HPDE6-E6E7 (cell line): ENCODE results near the gene SLC25A25.
"Not testable (repeated sequence)": the region's sequence is repeated elsewhere in the genome, so short reads cannot be mapped to it uniquely, and the experiment has no call there.

ENCODE experiments used
- DNase-seq: peaks from one replicate; pipeline ENCODE4 v3.0.0; 2011; ENCODE audit warnings: missing footprints; ENCODE audit errors: extremely low spot score

Gene SLC25A25

GRCh38 chr9:128051932-128052709 is 15.9 kb upstream of the SLC25A25 start:
- peak; percentile 65 for DNase-seq

GRCh38 chr9:128053560-128053959 is 14.5 kb upstream of the SLC25A25 start:
- no peak for DNase-seq

GRCh38 chr9:128054087-128054486 is 13.9 kb upstream of the SLC25A25 start:
- no peak for DNase-seq

- DNase-seq, result no peak
Measured at GRCh38 chr9:128055344-128056040, 12.5 kb upstream of the SLC25A25 start.

GRCh38 chr9:128056086-128056485 is 11.9 kb upstream of the SLC25A25 start:
- DNase-seq, result no peak

GRCh38 chr9:128056887-128057723 is 10.9 kb upstream of the SLC25A25 start:
- DNase-seq, result no peak

GRCh38 chr9:128057724-128058409 is 10.2 kb upstream of the SLC25A25 start:
- DNase-seq, result no peak

- DNase-seq, result no peak
Measured at GRCh38 chr9:128059365-128059983, 8.6 kb upstream of the SLC25A25 start.

- no peak for DNase-seq
Measured at GRCh38 chr9:128061275-128061960, 6.6 kb upstream of the SLC25A25 start.

GRCh38 chr9:128062279-128062678 is 5.8 kb upstream of the SLC25A25 start:
- DNase-seq, result no peak

GRCh38 chr9:128062846-128063831 is 4.9 kb upstream of the SLC25A25 start:
- no peak for DNase-seq

GRCh38 chr9:128065907-128066712 is 1.9 kb upstream of the SLC25A25 start:
- DNase-seq, result no peak

- DNase-seq, result peak; percentile 95
Measured at GRCh38 chr9:128066713-128067644, 1.1 kb upstream of the SLC25A25 start, which contains the start of gene NAIF1. Gene NAIF1 (minus strand): TSS chr9:128067320. CDS start chr9:128067101, 219 bp downstream.

GRCh38 chr9:128068386-128069205 is 564 bp downstream of the SLC25A25 start:
- no peak for DNase-seq

- DNase-seq, result no peak
Measured at GRCh38 chr9:128070874-128071273, 2.8 kb downstream of the SLC25A25 start.

GRCh38 chr9:128071475-128071874 is 3.4 kb downstream of the SLC25A25 start:
- not testable (repeated sequence) for DNase-seq
